HCT116 (cell line): ENCODE data around the gene CA4.

Experiments used
- CEBPB ChIP-seq: IDR thresholded peaks from 2 replicates; pipeline ENCODE4 v1.6.1; 2012; ENCODE audit warnings: low read depth
- EZH2 ChIP-seq: fragments of 200-600 bp; sonication (generic); IDR thresholded peaks from 2 replicates; pipeline ENCODE4 v1.6.1; 2017; ENCODE audit warnings: antibody characterized with exemption, mixed run types
- EZH2phosphoT487 ChIP-seq: fragments of 200-600 bp; IDR thresholded peaks from 2 replicates; pipeline ENCODE4 v1.6.1; 2018; ENCODE audit warnings: antibody characterized with exemption, borderline replicate concordance
- POLR2A ChIP-seq: IDR thresholded peaks from 2 replicates; pipeline ENCODE4 v1.7.0; 2011; ENCODE audit warnings: borderline replicate concordance; ENCODE audit not compliant: insufficient read depth, insufficient read length; ENCODE audit errors: extremely low read depth
- POLR2AphosphoS5 ChIP-seq: IDR thresholded peaks from 2 replicates; pipeline ENCODE4 v1.6.1; 2011; ENCODE audit warnings: mild to moderate bottlenecking, low read depth, low read length, moderate library complexity
- SIN3A ChIP-seq: IDR thresholded peaks from 2 replicates; pipeline ENCODE4 v1.6.1; 2012; ENCODE audit warnings: low read depth
- TF ChIP-seq, protein P1 (sequence below): IDR thresholded peaks from 2 replicates; pipeline ENCODE4 v1.6.1; 2012; ENCODE audit warnings: low read depth
- TF ChIP-seq, protein P2 (sequence below), 3 experiments: fragments of 200-600 bp in 1 of 3; sonication (generic) in 1 of 3; IDR thresholded peaks in 2 of 3; conservative IDR thresholded peaks in 1 of 3; 2 replicates each; pipeline ENCODE4 v1.5.1; 2012 to 2017; ENCODE audit warnings: low read depth in 2 of 3, low read length in 2 of 3, antibody characterized with exemption in 1 of 3, borderline replicate concordance in 1 of 3, control low read depth in 1 of 3, mild to moderate bottlenecking in 1 of 3, mixed read lengths in 1 of 3, mixed run types in 1 of 3, moderate library complexity in 1 of 3; ENCODE audit not compliant: insufficient read depth in 1 of 3
- TF ChIP-seq, protein P3 (sequence below): IDR thresholded peaks from 2 replicates; pipeline ENCODE4 v1.6.1; 2012

DNA sequence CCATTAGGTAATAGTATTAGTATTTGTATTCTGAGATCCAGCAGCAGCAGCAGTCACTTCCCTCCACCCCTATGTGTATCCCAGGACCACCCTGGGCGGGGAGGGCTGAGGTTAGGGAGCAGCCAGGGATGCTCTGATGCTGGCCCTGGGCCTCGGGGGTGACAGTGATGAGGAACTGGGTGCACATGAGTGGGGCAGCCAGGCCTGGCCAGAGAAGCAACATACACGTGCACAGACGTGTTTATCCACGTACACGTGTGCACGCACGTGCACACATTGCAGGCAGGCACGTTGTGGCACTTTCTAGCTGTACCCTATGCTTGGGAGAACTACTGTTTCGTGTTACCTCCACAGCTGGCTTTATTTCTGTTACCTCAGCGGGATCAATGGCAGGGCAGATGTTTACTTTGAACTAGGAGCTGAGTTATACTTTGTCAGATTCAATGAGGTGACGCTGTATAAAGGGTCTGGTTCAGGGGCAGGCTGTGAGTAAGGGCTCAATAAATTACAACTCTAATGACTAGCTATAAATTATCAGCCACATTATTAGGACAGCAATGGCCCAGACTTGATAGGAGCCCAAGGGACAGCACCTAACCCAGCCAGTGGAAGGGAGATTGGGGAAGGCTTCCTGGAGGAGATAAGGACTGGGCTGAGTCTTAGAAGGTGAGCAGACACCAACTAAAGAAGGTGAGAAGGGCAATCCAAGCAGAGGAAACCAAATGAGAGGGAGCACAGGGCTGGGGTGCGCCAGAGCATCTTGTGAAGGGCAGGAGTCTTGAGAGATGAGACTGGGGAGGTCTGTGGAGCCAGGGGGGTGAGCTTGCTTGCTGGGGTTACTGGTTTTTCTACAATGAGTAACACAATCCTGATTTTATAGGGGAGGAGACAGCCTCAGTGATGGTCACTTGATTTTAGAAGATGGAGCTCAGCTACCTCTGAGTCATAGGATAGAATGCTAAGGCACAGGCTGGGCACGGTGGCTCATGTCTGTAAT lies 22.4 kb upstream of the CA4 start:
- TF ChIP-seq, protein P1, sequence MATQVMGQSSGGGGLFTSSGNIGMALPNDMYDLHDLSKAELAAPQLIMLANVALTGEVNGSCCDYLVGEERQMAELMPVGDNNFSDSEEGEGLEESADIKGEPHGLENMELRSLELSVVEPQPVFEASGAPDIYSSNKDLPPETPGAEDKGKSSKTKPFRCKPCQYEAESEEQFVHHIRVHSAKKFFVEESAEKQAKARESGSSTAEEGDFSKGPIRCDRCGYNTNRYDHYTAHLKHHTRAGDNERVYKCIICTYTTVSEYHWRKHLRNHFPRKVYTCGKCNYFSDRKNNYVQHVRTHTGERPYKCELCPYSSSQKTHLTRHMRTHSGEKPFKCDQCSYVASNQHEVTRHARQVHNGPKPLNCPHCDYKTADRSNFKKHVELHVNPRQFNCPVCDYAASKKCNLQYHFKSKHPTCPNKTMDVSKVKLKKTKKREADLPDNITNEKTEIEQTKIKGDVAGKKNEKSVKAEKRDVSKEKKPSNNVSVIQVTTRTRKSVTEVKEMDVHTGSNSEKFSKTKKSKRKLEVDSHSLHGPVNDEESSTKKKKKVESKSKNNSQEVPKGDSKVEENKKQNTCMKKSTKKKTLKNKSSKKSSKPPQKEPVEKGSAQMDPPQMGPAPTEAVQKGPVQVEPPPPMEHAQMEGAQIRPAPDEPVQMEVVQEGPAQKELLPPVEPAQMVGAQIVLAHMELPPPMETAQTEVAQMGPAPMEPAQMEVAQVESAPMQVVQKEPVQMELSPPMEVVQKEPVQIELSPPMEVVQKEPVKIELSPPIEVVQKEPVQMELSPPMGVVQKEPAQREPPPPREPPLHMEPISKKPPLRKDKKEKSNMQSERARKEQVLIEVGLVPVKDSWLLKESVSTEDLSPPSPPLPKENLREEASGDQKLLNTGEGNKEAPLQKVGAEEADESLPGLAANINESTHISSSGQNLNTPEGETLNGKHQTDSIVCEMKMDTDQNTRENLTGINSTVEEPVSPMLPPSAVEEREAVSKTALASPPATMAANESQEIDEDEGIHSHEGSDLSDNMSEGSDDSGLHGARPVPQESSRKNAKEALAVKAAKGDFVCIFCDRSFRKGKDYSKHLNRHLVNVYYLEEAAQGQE: no peak
- TF ChIP-seq, protein P2, sequence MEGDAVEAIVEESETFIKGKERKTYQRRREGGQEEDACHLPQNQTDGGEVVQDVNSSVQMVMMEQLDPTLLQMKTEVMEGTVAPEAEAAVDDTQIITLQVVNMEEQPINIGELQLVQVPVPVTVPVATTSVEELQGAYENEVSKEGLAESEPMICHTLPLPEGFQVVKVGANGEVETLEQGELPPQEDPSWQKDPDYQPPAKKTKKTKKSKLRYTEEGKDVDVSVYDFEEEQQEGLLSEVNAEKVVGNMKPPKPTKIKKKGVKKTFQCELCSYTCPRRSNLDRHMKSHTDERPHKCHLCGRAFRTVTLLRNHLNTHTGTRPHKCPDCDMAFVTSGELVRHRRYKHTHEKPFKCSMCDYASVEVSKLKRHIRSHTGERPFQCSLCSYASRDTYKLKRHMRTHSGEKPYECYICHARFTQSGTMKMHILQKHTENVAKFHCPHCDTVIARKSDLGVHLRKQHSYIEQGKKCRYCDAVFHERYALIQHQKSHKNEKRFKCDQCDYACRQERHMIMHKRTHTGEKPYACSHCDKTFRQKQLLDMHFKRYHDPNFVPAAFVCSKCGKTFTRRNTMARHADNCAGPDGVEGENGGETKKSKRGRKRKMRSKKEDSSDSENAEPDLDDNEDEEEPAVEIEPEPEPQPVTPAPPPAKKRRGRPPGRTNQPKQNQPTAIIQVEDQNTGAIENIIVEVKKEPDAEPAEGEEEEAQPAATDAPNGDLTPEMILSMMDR (IDR thresholded peaks at IDR 0.05 in 2 of 3, conservative IDR thresholded peaks at IDR 0.05 in 1 of 3; ENCODE audit: borderline replicate concordance in 1 of 3, insufficient read depth in 1 of 3, low read depth in 2 of 3, low read length in 2 of 3): no peak
- TF ChIP-seq POLR2A: no peak
- TF ChIP-seq POLR2AphosphoS5: no peak
- TF ChIP-seq SIN3A: no peak
- TF ChIP-seq EZH2: no peak
- TF ChIP-seq, protein P3, sequence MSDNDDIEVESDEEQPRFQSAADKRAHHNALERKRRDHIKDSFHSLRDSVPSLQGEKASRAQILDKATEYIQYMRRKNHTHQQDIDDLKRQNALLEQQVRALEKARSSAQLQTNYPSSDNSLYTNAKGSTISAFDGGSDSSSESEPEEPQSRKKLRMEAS: no peak
- no peak for TF ChIP-seq CEBPB
- TF ChIP-seq EZH2phosphoT487: no peak
